ENCODE data around the gene ALDH1A3. TPM values are rescaled to one million over a fixed set of nuclear protein-coding genes. Genes with fewer than 3 reads are reported as not detected.

The ALDH1A3 gene
- total RNA-seq, 1 donor from 2014 or later = 210 TPM

GRCh38 chr15:100909989-100910955 is 30.6 kb downstream of the ALDH1A3 start:
- DNase-seq (ENCODE audit: low read depth) = no peak
- TF ChIP-seq CTCF (IDR thresholded peaks at IDR 0.05; ENCODE audit: insufficient read depth, low read length, poor library complexity, severe bottlenecking) = peak; percentile 26
- Histone ChIP-seq H3K27me3 (ENCODE audit: control insufficient read depth, insufficient read depth, low read length) (no peaks in the 10 kb centered on the region), H3K4me3 (ENCODE audit: low read depth, low read length) (no peak overlapping the region), H3K36me3 (ENCODE audit: control insufficient read depth, insufficient read depth, low read length) (no peaks in the 10 kb centered on the region)

- H3K27me3 ChIP-seq (ENCODE audit: control insufficient read depth, insufficient read depth, low read length) = no peaks in the 10 kb centered on the region
- no peaks in the 10 kb centered on the region for H3K36me3 ChIP-seq (ENCODE audit: control insufficient read depth, insufficient read depth, low read length)
- no peak for DNase-seq (ENCODE audit: low read depth)
- TF ChIP-seq CTCF (IDR thresholded peaks at IDR 0.05; ENCODE audit: insufficient read depth, low read length, poor library complexity, severe bottlenecking) = no peak
- H3K4me3 ChIP-seq (ENCODE audit: low read depth, low read length) = no peak overlapping the region
Observed at GRCh38 chr15:100911086-100911485, 31.5 kb downstream of the ALDH1A3 start.

GRCh38 chr15:100913961-100914360 is 34.3 kb downstream of the ALDH1A3 start:
- Histone ChIP-seq H3K4me3 (ENCODE audit: low read depth, low read length) (no peak overlapping the region), H3K27me3 (ENCODE audit: control insufficient read depth, insufficient read depth, low read length) (no peaks in the 10 kb centered on the region), H3K36me3 (ENCODE audit: control insufficient read depth, insufficient read depth, low read length) (no peaks in the 10 kb centered on the region)
- TF ChIP-seq CTCF (IDR thresholded peaks at IDR 0.05; ENCODE audit: insufficient read depth, low read length, poor library complexity, severe bottlenecking) = no peak
- DNase-seq (ENCODE audit: low read depth) = no peak

GRCh38 chr15:100914876-100915275 is 35.2 kb downstream of the ALDH1A3 start:
- TF ChIP-seq CTCF (IDR thresholded peaks at IDR 0.05; ENCODE audit: insufficient read depth, low read length, poor library complexity, severe bottlenecking) = no peak
- H3K4me3 ChIP-seq (ENCODE audit: low read depth, low read length) = no peak overlapping the region
- DNase-seq (ENCODE audit: low read depth) = no peak
- H3K27me3 ChIP-seq (ENCODE audit: control insufficient read depth, insufficient read depth, low read length) = no peaks in the 10 kb centered on the region
- H3K36me3 ChIP-seq (ENCODE audit: control insufficient read depth, insufficient read depth, low read length) = no peaks in the 10 kb centered on the region

GRCh38 chr15:100918034-100918689 is 38.5 kb downstream of the ALDH1A3 start:
- H3K27me3 ChIP-seq (ENCODE audit: control insufficient read depth, insufficient read depth, low read length) = no peaks in the 10 kb centered on the region
- peak; percentile 57 for TF ChIP-seq CTCF (IDR thresholded peaks at IDR 0.05; ENCODE audit: insufficient read depth, low read length, poor library complexity, severe bottlenecking)
- DNase-seq (ENCODE audit: low read depth) = no peak

More at GRCh38 chr15:100918034-100918689, 38.5 kb downstream of the ALDH1A3 start:
- Histone ChIP-seq H3K36me3 (ENCODE audit: control insufficient read depth, insufficient read depth, low read length) (no peaks in the 10 kb centered on the region), H3K4me3 (ENCODE audit: low read depth, low read length) (peak overlapping the region; percentile 60)

Data from kidney epithelial cell (primary cell).